ENCODE data around the gene IL20.

GRCh38 chr1:206867239-206867638 lies 1.8 kb downstream of the IL20 start:
- no peak for TF ChIP-seq EZH2 (IDR thresholded peaks at IDR 0.05; ENCODE audit: insufficient read depth, poor library complexity, severe bottlenecking)
- TF ChIP-seq EZH2phosphoT487 (IDR thresholded peaks at IDR 0.05; ENCODE audit: insufficient read depth, low read depth) = no peak
